ENCODE data around the gene FBN3. TPM values are rescaled to one million over a fixed set of nuclear protein-coding genes. Genes with fewer than 3 reads are reported as not detected.

FBN3 gene
- total and polyA plus RNA-seq, 2 donors (not counting 1 experiment from before 2014, with no cell fraction given), result not detected

DNA sequence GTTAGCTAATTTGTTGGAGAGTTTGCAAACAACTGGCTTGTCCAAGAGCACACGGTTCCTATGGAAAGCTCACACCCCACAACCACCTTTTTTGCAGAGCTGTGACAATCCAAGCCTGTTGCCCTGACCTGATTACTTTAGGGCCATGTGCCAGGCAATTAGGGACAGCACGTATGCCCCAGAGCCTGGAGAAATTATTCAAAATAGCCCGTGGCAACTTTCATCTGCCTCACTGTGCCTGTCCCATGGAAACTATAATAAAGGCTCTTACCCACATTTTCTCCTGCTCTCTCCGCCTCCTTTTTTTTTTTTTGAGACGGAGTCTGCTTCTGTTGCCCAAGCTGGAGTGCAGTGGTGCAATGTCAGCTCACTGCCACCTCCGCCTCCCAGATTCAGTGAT, 18.6 kb upstream of the FBN3 start:
- Mint-ChIP-seq H3K27me3 (no peaks in the 10 kb centered on the region), H3K4me1 (peaks cover 2% of the 10 kb centered on the region), H3K4me3 (no peak overlapping the region), H3K9me3 (ENCODE audit: insufficient read depth) (no peaks in the 10 kb centered on the region), H3K27ac (no peak overlapping the region)
- Histone ChIP-seq H2AFZ (ENCODE audit: insufficient read depth, low read depth, low read length, poor library complexity, severe bottlenecking) (no peak overlapping the region), H3K27me3 (replicated peaks in 1 of 4; ENCODE audit: control extremely low read depth in 1 of 4, control insufficient read depth in 3 of 4, insufficient read depth in 4 of 4, low read length in 3 of 4) (no peaks in the 10 kb centered on the region), H3K79me2 (ENCODE audit: control insufficient read depth, insufficient read depth, low read length) (no peaks in the 10 kb centered on the region), H3K4me1 (ENCODE audit: control insufficient read depth in 2 of 2, insufficient read depth in 2 of 2, low read length in 2 of 2) (no peaks in the 10 kb centered on the region), H3K4me2 (replicated peaks; ENCODE audit: low read depth, low read length, poor library complexity, severe bottlenecking) (no peak overlapping the region), H3K9ac (ENCODE audit: low read length) (no peak overlapping the region), H3K9me3 (ENCODE audit: control extremely low read depth in 1 of 3, control insufficient read depth in 2 of 3, insufficient read depth in 1 of 3, low read length in 2 of 3) (no peaks in the 10 kb centered on the region), H3K36me3 (replicated peaks in 1 of 2; ENCODE audit: control extremely low read depth in 1 of 2, control insufficient read depth in 1 of 2, extremely low read depth in 1 of 2, insufficient read depth in 2 of 2, low read length in 1 of 2) (no peaks in the 10 kb centered on the region), H4K20me1 (ENCODE audit: control insufficient read depth, insufficient read depth, low read length, poor library complexity, severe bottlenecking) (no peaks in the 10 kb centered on the region), H3K27ac (ENCODE audit: low read length in 2 of 2) (no peak overlapping the region), H3K4me3 (ENCODE audit: control extremely low read depth in 1 of 5, extremely low read depth in 1 of 5, insufficient read depth in 1 of 5, low read depth in 2 of 5, low read length in 4 of 5) (no peak overlapping the region)
- no peak for ATAC-seq (ENCODE audit: low read depth)
- ChIA-PET CTCF (interaction anchor here (1.0 kb wide), 2 partner anchors 9 to 24 kb away, joined by 3 read pairs; no protein-coding TSS in a partner anchor), POLR2A (interaction anchor here (0.7 kb wide), 1 partner anchor 83 kb away, joined by 4 read pairs; no protein-coding TSS in a partner anchor)
- TF ChIP-seq EZH2 (IDR thresholded peaks at IDR 0.05; ENCODE audit: borderline replicate concordance, insufficient read depth, low read depth, low read length, poor library complexity, severe bottlenecking) (no peak), CTCF (IDR thresholded peaks at IDR 0.05) (no peak)
- no peak for DNase-seq
- intact Hi-C loops (cut with micrococcal nuclease), result no loop called here
- whole genome bisulfite sequencing (ENCODE audit: insufficient coverage), result 100% methylated on average over 2 of the region's 6 CpGs

DNA sequence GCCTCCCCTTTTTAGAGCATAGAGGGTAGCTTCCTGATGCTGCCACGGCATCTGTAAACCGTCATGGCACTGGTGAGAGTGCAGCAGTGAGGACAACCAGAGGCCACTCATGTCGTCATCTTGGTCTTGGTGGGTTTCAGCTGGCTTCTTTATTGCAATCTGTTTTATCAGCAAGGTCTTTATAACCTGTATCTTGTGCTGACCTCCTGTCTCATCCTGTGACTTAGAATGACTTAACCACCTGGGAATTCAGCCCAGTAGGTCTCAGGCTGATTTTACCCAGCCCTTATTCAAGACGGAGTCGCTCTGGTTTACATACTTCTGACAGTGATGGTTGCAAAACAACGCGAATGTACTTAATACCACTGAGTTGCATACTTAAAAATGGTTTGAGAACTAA, 14.4 kb upstream of the FBN3 start:
- ChIA-PET POLR2A (no interaction called here), CTCF (interaction anchor here (0.9 kb wide), 2 partner anchors 56 to 193 kb away, joined by 3 read pairs; no protein-coding TSS in a partner anchor)
- ATAC-seq (ENCODE audit: low read depth) (no peak), DNase-seq (no peak)
- no peaks in the 10 kb centered on the region for H4K20me1 ChIP-seq (ENCODE audit: control insufficient read depth, insufficient read depth, low read length, poor library complexity, severe bottlenecking)
- H3K27me3 ChIP-seq (replicated peaks in 1 of 4; ENCODE audit: control extremely low read depth in 1 of 4, control insufficient read depth in 3 of 4, insufficient read depth in 4 of 4, low read length in 3 of 4), result no peaks in the 10 kb centered on the region
- no peak overlapping the region for H3K27ac Mint-ChIP-seq
- no peak overlapping the region for H3K4me3 ChIP-seq (ENCODE audit: control extremely low read depth in 1 of 5, extremely low read depth in 1 of 5, insufficient read depth in 1 of 5, low read depth in 2 of 5, low read length in 4 of 5)
- H3K27ac ChIP-seq (ENCODE audit: low read length in 2 of 2), result no peak overlapping the region
- H3K4me1 Mint-ChIP-seq, result peaks cover 15% of the 10 kb centered on the region
- intact Hi-C loops (cut with micrococcal nuclease), result no loop called here
- no peak overlapping the region for H3K9ac ChIP-seq (ENCODE audit: low read length)
- no peak for TF ChIP-seq CTCF (IDR thresholded peaks at IDR 0.05)
- TF ChIP-seq EZH2 (IDR thresholded peaks at IDR 0.05; ENCODE audit: borderline replicate concordance, insufficient read depth, low read depth, low read length, poor library complexity, severe bottlenecking), result no peak
- H3K9me3 Mint-ChIP-seq (ENCODE audit: insufficient read depth), result no peaks in the 10 kb centered on the region
- H3K36me3 ChIP-seq (replicated peaks in 1 of 2; ENCODE audit: control extremely low read depth in 1 of 2, control insufficient read depth in 1 of 2, extremely low read depth in 1 of 2, insufficient read depth in 2 of 2, low read length in 1 of 2), result no peaks in the 10 kb centered on the region
- H3K9me3 ChIP-seq (ENCODE audit: control extremely low read depth in 1 of 3, control insufficient read depth in 2 of 3, insufficient read depth in 1 of 3, low read length in 2 of 3), result no peaks in the 10 kb centered on the region
- no peak overlapping the region for H2AFZ ChIP-seq (ENCODE audit: insufficient read depth, low read depth, low read length, poor library complexity, severe bottlenecking)
- WGBS (ENCODE audit: insufficient coverage), result 83% methylated on average over 5 of the region's 7 CpGs
- no peaks in the 10 kb centered on the region for H3K79me2 ChIP-seq (ENCODE audit: control insufficient read depth, insufficient read depth, low read length)
- H3K4me1 ChIP-seq (ENCODE audit: control insufficient read depth in 2 of 2, insufficient read depth in 2 of 2, low read length in 2 of 2), result peaks cover 6 to 9% of the 10 kb centered on the region in 2 donors
- no peak overlapping the region for H3K4me3 Mint-ChIP-seq
- no peaks in the 10 kb centered on the region for H3K27me3 Mint-ChIP-seq
- H3K4me2 ChIP-seq (replicated peaks; ENCODE audit: low read depth, low read length, poor library complexity, severe bottlenecking), result no peak overlapping the region

Data from B cell (primary cell).